Head of caudate nucleus (tissue), 42 donors: ENCODE data around the gene PLEK.

Experiments
- DNase-seq, 42 donors: peaks; one replicate each; pipeline versions ENCODE4 v3.0.0 to v3.0.0-alpha.2; 2020 to 2021; ENCODE audit warnings: mixed read lengths in 7 of 42
- intact Hi-C: fragments of 100-400 bp; cut with DNase I; formaldehyde crosslinking; loops from one replicate; pipeline ENCODE4 v1.15.0; 2022

PLEK gene

GRCh38 chr2:68404893-68405799 lies 40.1 kb downstream of the PLEK start:
- no peak for DNase-seq
- intact Hi-C loops = no loop called here

GRCh38 chr2:68411397-68412126 lies 46.5 kb downstream of the PLEK start:
- no peak for DNase-seq
- intact Hi-C loops = no loop called here

- DNase-seq = no peak
- intact Hi-C loops = no loop called here
Observed at GRCh38 chr2:68412127-68412819, 47.2 kb downstream of the PLEK start.

GRCh38 chr2:68413466-68413865 lies 48.4 kb downstream of the PLEK start:
- intact Hi-C loops = no loop called here
- DNase-seq = no peak

- intact Hi-C loops = no loop called here
- no peak for DNase-seq
Observed at GRCh38 chr2:68414452-68414851, 49.4 kb downstream of the PLEK start.

- intact Hi-C loops = no loop called here
- no peak for DNase-seq
Observed at GRCh38 chr2:68414876-68415275, 49.8 kb downstream of the PLEK start.

- no peak for DNase-seq
- intact Hi-C loops = no loop called here
Observed at GRCh38 chr2:68415521-68415920, 50.4 kb downstream of the PLEK start.

GRCh38 chr2:68416081-68416675 lies 51.1 kb downstream of the PLEK start:
- DNase-seq = no peak

GRCh38 chr2:68417926-68418325 lies 52.8 kb downstream of the PLEK start:
- DNase-seq = no peak
- intact Hi-C loops = no loop called here

More at GRCh38 chr2:68416081-68416675, 51.1 kb downstream of the PLEK start:
- intact Hi-C loops = no loop called here

- DNase-seq = no peak
- intact Hi-C loops = no loop called here
Observed at GRCh38 chr2:68418419-68418818, 53.3 kb downstream of the PLEK start.

- intact Hi-C loops = no loop called here
- DNase-seq = no peak
Observed at GRCh38 chr2:68418855-68419254, 53.8 kb downstream of the PLEK start.

GRCh38 chr2:68420254-68420910 lies 55.3 kb downstream of the PLEK start:
- intact Hi-C loops = no loop called here
- DNase-seq = no peak

GRCh38 chr2:68423966-68424650 lies 59.0 kb downstream of the PLEK start:
- DNase-seq = no peak

GRCh38 chr2:68425503-68425902 lies 60.4 kb downstream of the PLEK start:
- intact Hi-C loops = no loop called here
- no peak for DNase-seq

More at GRCh38 chr2:68423966-68424650, 59.0 kb downstream of the PLEK start:
- intact Hi-C loops = no loop called here

GRCh38 chr2:68426446-68426845 lies 61.4 kb downstream of the PLEK start:
- intact Hi-C loops = no loop called here
- no peak for DNase-seq

- no peak for DNase-seq
- intact Hi-C loops = no loop called here
Observed at GRCh38 chr2:68426848-68427579, 61.9 kb downstream of the PLEK start.

- intact Hi-C loops = no loop called here
Observed at GRCh38 chr2:68428126-68428525, 63.0 kb downstream of the PLEK start.

GRCh38 chr2:68428746-68429145 lies 63.7 kb downstream of the PLEK start:
- intact Hi-C loops = no loop called here
- no peak for DNase-seq

More at GRCh38 chr2:68428126-68428525, 63.0 kb downstream of the PLEK start:
- no peak for DNase-seq
